HepG2 (cell line): ENCODE results near the gene DGCR2. TPM values are rescaled to one million over a fixed set of nuclear protein-coding genes. Genes with fewer than 3 reads are reported as not detected.
"Not testable (repeated sequence)": the region's sequence is repeated elsewhere in the genome, so short reads cannot be mapped to it uniquely, and the experiment has no call there.

Experiments used
- ATAC-seq: fragments of 200-7000 bp; cut with Tn5 transposase; 3 replicates; pipeline ENCODE4 v1.9.1; 2020; ENCODE audit warnings: mild to moderate bottlenecking, moderate library complexity
- BruUV-seq: library from RNA; stranded (reverse); fragments of 400-500 nt; replicated peaks from 2 replicates; lab custom pipeline; 2021; lab: Mats Ljungman, UMichigan
- CTCF ChIA-PET: fragments of 300-600 bp; formaldehyde crosslinking; extraction: SDS; loops from one replicate; lab custom pipeline; 2021; ENCODE audit warnings: low total read pairs, inconsistent platforms, low intra/inter-chr PET ratio; lab: Yijun Ruan, JAX
- POLR2A ChIA-PET: fragments of 350-600 bp; sonication (Branson Sonifier 250); formaldehyde crosslinking; loops from one replicate; lab custom pipeline; 2020; ENCODE audit warnings: antibody characterized with exemption, inconsistent platforms; lab: Yijun Ruan, JAX
- DNase-seq: peaks from one replicate; pipeline ENCODE4 v3.0.0-alpha.2; 2015; ENCODE audit warnings: low spot score
- FAIRE-seq: peaks from 3 replicates; lab custom pipeline; 2011; peaks lifted over from hg19 to GRCh38; lab: Jason Lieb, UNC
- H2AFZ ChIP-seq: one replicate; pipeline ENCODE4 v1.6.1; 2011; ENCODE audit warnings: low read length, inconsistent platforms
- H3K27ac ChIP-seq: fragments of 300-600 bp; 3 replicates; pipeline ENCODE4 v1.8.0; 2011; ENCODE audit warnings: mixed run types, mild to moderate bottlenecking, mixed read lengths, low read length, inconsistent platforms; ENCODE audit not compliant: insufficient read depth; ENCODE audit errors: extremely low read length
- H3K27me3 ChIP-seq, 2 experiments: fragments of 200-600 bp in 1 of 2; 2 replicates in 1 of 2; 3 replicates in 1 of 2; pipeline versions ENCODE4 v1.6.0 to v1.8.0; 2011; ENCODE audit warnings: low read length in 2 of 2, mild to moderate bottlenecking in 2 of 2, moderate library complexity in 2 of 2, inconsistent platforms in 1 of 2; ENCODE audit not compliant: insufficient read depth in 2 of 2, control insufficient read depth in 1 of 2
- H3K36me3 ChIP-seq, 2 experiments: fragments of 200-600 bp in 1 of 2; replicated peaks in 1 of 2; 2 replicates in 1 of 2; 3 replicates in 1 of 2; pipeline versions ENCODE4 v1.5.1 to v1.8.0; 2011; ENCODE audit warnings: low read length in 2 of 2, inconsistent platforms in 1 of 2; ENCODE audit not compliant: insufficient read depth in 2 of 2, control insufficient read depth in 1 of 2
- H3K4me1 ChIP-seq: 2 replicates; pipeline ENCODE4 v1.5.1; 2012; ENCODE audit warnings: low read length, inconsistent platforms; ENCODE audit not compliant: insufficient read depth
- H3K4me2 ChIP-seq: 2 replicates; pipeline ENCODE4 v1.6.0; 2011; ENCODE audit warnings: low read depth, low read length, inconsistent platforms
- H3K4me3 ChIP-seq, 3 experiments: fragments of 200-600 bp in 1 of 3; sonication (generic), shearing (Covaris generic) in 1 of 3; replicated peaks in 1 of 3; 2 replicates each; pipeline ENCODE4 v1.5.1; 2011 to 2016; ENCODE audit warnings: low read length in 3 of 3, inconsistent platforms in 2 of 3, low read depth in 2 of 3, mild to moderate bottlenecking in 2 of 3, control low read depth in 1 of 3, mixed read lengths in 1 of 3; ENCODE audit not compliant: insufficient read depth in 1 of 3
- H3K79me2 ChIP-seq: one replicate; pipeline ENCODE4 v1.6.1; 2011; ENCODE audit warnings: low read length, inconsistent platforms; ENCODE audit not compliant: insufficient read depth
- H3K9ac ChIP-seq: 2 replicates; pipeline ENCODE4 v1.6.0; 2011; ENCODE audit warnings: mild to moderate bottlenecking, low read depth, low read length, inconsistent platforms; ENCODE audit not compliant: insufficient read depth
- H3K9me3 ChIP-seq: 2 replicates; pipeline ENCODE4 v1.5.1; 2012; ENCODE audit warnings: mild to moderate bottlenecking, low read length
- H4K20me1 ChIP-seq: 2 replicates; pipeline ENCODE4 v1.6.0; 2011; ENCODE audit warnings: inconsistent platforms, mild to moderate bottlenecking, low read length, moderate library complexity; ENCODE audit not compliant: insufficient read depth
- WGBS: methylation state at CpG from one replicate; pipeline ENCODE4 v1.1.6; 2017; ENCODE audit warnings: low lambda C conversion rate; 5-methylcytosine and 5-hydroxymethylcytosine counted together
- in situ Hi-C: cut with HindIII; loops from 2 replicates; pipeline ENCODE4 v1.10.0; 2017; ENCODE audit warnings: low pct_unique_long_range_greater_than_20kb; ENCODE audit not compliant: extremely low pct_ligation_motif_present
- intact Hi-C: fragments of 100-400 bp; cut with micrococcal nuclease; formaldehyde crosslinking; loops from one replicate; pipeline ENCODE4 v1.10.0; 2022; ENCODE audit not compliant: unreplicated experiment
- polyA plus RNA-seq, 8 experiments: library from polyadenylated mRNA; depleted of rRNA in 3 of 8; stranded (reverse) in 7 of 8; unstranded in 1 of 8; fragments of >200 nt; fragmentation: Illumina TruSeq in 4 of 8; extraction: Trizol in 4 of 8; gene quantifications; 2 replicates each; pipeline versions ENCODE4 v1.2.1 to v1.2.3, GENCODE V29; 2011 to 2016; ENCODE audit warnings: low read depth in 4 of 8, missing spikeins in 1 of 8, mixed read lengths in 1 of 8; ENCODE audit not compliant: insufficient read depth in 1 of 8
- total RNA-seq, 5 experiments: library from RNA; depleted of rRNA; stranded (reverse); fragments of >200 nt; fragmentation: Illumina TruSeq; extraction: Trizol; gene quantifications; 2 replicates each; pipeline ENCODE4 v1.2.3, GENCODE V29; 2016; ENCODE audit warnings: low read depth in 1 of 5

The DGCR2 gene
- total and polyA plus RNA-seq, 2 of the 13 experiments (the other 11 are each of a cell fraction or from before 2014, with no cell fraction given) = 23.1 to 35.3 TPM

- FAIRE-seq, POLR2A ChIA-PET: not testable (repeated sequence)
These were observed 91.9 kb downstream of the DGCR2 start for GRCh38 chr22:19030226-19030888.

GRCh38 chr22:19029113-19030103, 92.8 kb downstream of the DGCR2 start:
- H3K9ac ChIP-seq, CTCF ChIA-PET, ATAC-seq, POLR2A ChIA-PET, FAIRE-seq, in situ Hi-C loops, H3K27ac ChIP-seq, H3K4me3 ChIP-seq, H2AFZ ChIP-seq, H3K27me3 ChIP-seq, intact Hi-C loops, DNase-seq, H3K4me1 ChIP-seq, H3K79me2 ChIP-seq, H3K4me2 ChIP-seq, BruUV-seq, H3K36me3 ChIP-seq, H4K20me1 ChIP-seq, H3K9me3 ChIP-seq: not testable (repeated sequence)
- no CpG with 5 or more reads among the region's 125 CpGs for WGBS

More at GRCh38 chr22:19030226-19030888, 91.9 kb downstream of the DGCR2 start:
- H3K36me3 ChIP-seq, H4K20me1 ChIP-seq, H3K27me3 ChIP-seq, CTCF ChIA-PET, H2AFZ ChIP-seq, H3K9ac ChIP-seq, H3K4me3 ChIP-seq, DNase-seq, intact Hi-C loops, BruUV-seq, H3K27ac ChIP-seq, H3K79me2 ChIP-seq, in situ Hi-C loops, H3K4me1 ChIP-seq, H3K9me3 ChIP-seq, H3K4me2 ChIP-seq, ATAC-seq: not testable (repeated sequence)
- WGBS = 0% methylated on average over 1 of the region's 21 CpGs

- H2AFZ ChIP-seq, FAIRE-seq, H4K20me1 ChIP-seq, H3K4me1 ChIP-seq, H3K27ac ChIP-seq, intact Hi-C loops, H3K36me3 ChIP-seq, ATAC-seq, H3K4me3 ChIP-seq, H3K9me3 ChIP-seq, H3K4me2 ChIP-seq, BruUV-seq, DNase-seq, POLR2A ChIA-PET, CTCF ChIA-PET, H3K9ac ChIP-seq, in situ Hi-C loops, H3K27me3 ChIP-seq, H3K79me2 ChIP-seq: not testable (repeated sequence)
- 0% methylated on average over 2 of the region's 5 CpGs for WGBS
These were observed 94.2 kb downstream of the DGCR2 start for GRCh38 chr22:19028060-19028455.

- DNase-seq, H3K9me3 ChIP-seq, H3K36me3 ChIP-seq, H3K4me2 ChIP-seq, BruUV-seq, POLR2A ChIA-PET, FAIRE-seq, H3K4me1 ChIP-seq, in situ Hi-C loops, intact Hi-C loops, H3K27ac ChIP-seq, H2AFZ ChIP-seq, H4K20me1 ChIP-seq, H3K9ac ChIP-seq, H3K4me3 ChIP-seq, CTCF ChIA-PET, H3K79me2 ChIP-seq: not testable (repeated sequence)
- 14% methylated on average over 2 of the region's 8 CpGs for WGBS
- H3K27me3 ChIP-seq = peaks cover 0 to 11% of the 10 kb centered on the region in 2 experiments; a peak in 2 of 5 replicates
- ATAC-seq = peak; percentile 14; the same call in 2 of the 3 replicates
These were observed 94.7 kb downstream of the DGCR2 start for GRCh38 chr22:19027371-19028059.
